HepG2 (cell line): ENCODE data around the gene CHD2. TPM values are rescaled to one million over a fixed set of nuclear protein-coding genes. Genes with fewer than 3 reads are reported as not detected.

Source experiments
- ATAC-seq: fragments of 200-7000 bp; cut with Tn5 transposase; 3 replicates; pipeline ENCODE4 v1.9.1; 2020; ENCODE audit warnings: mild to moderate bottlenecking, moderate library complexity
- BruUV-seq: library from RNA; stranded (reverse); fragments of 400-500 nt; replicated peaks from 2 replicates; lab custom pipeline; 2021; lab: Mats Ljungman, UMichigan
- CTCF ChIA-PET: fragments of 300-600 bp; formaldehyde crosslinking; extraction: SDS; loops from one replicate; lab custom pipeline; 2021; ENCODE audit warnings: low total read pairs, inconsistent platforms, low intra/inter-chr PET ratio; lab: Yijun Ruan, JAX
- POLR2A ChIA-PET: fragments of 350-600 bp; sonication (Branson Sonifier 250); formaldehyde crosslinking; loops from one replicate; lab custom pipeline; 2020; ENCODE audit warnings: antibody characterized with exemption, inconsistent platforms; lab: Yijun Ruan, JAX
- DNase-seq: peaks from one replicate; pipeline ENCODE4 v3.0.0-alpha.2; 2015; ENCODE audit warnings: low spot score
- FAIRE-seq: peaks from 3 replicates; lab custom pipeline; 2011; peaks lifted over from hg19 to GRCh38; lab: Jason Lieb, UNC
- H2AFZ ChIP-seq: one replicate; pipeline ENCODE4 v1.6.1; 2011; ENCODE audit warnings: low read length, inconsistent platforms
- H3K27ac ChIP-seq: fragments of 300-600 bp; 3 replicates; pipeline ENCODE4 v1.8.0; 2011; ENCODE audit warnings: mixed run types, mild to moderate bottlenecking, mixed read lengths, low read length, inconsistent platforms; ENCODE audit not compliant: insufficient read depth; ENCODE audit errors: extremely low read length
- H3K27me3 ChIP-seq, 2 experiments: fragments of 200-600 bp in 1 of 2; 2 replicates in 1 of 2; 3 replicates in 1 of 2; pipeline versions ENCODE4 v1.6.0 to v1.8.0; 2011; ENCODE audit warnings: low read length in 2 of 2, mild to moderate bottlenecking in 2 of 2, moderate library complexity in 2 of 2, inconsistent platforms in 1 of 2; ENCODE audit not compliant: insufficient read depth in 2 of 2, control insufficient read depth in 1 of 2
- H3K36me3 ChIP-seq, 2 experiments: fragments of 200-600 bp in 1 of 2; replicated peaks in 1 of 2; 2 replicates in 1 of 2; 3 replicates in 1 of 2; pipeline versions ENCODE4 v1.5.1 to v1.8.0; 2011; ENCODE audit warnings: low read length in 2 of 2, inconsistent platforms in 1 of 2; ENCODE audit not compliant: insufficient read depth in 2 of 2, control insufficient read depth in 1 of 2
- H3K4me1 ChIP-seq: 2 replicates; pipeline ENCODE4 v1.5.1; 2012; ENCODE audit warnings: low read length, inconsistent platforms; ENCODE audit not compliant: insufficient read depth
- H3K4me2 ChIP-seq: 2 replicates; pipeline ENCODE4 v1.6.0; 2011; ENCODE audit warnings: low read depth, low read length, inconsistent platforms
- H3K4me3 ChIP-seq, 3 experiments: fragments of 200-600 bp in 1 of 3; sonication (generic), shearing (Covaris generic) in 1 of 3; replicated peaks in 1 of 3; 2 replicates each; pipeline ENCODE4 v1.5.1; 2011 to 2016; ENCODE audit warnings: low read length in 3 of 3, inconsistent platforms in 2 of 3, low read depth in 2 of 3, mild to moderate bottlenecking in 2 of 3, control low read depth in 1 of 3, mixed read lengths in 1 of 3; ENCODE audit not compliant: insufficient read depth in 1 of 3
- H3K79me2 ChIP-seq: one replicate; pipeline ENCODE4 v1.6.1; 2011; ENCODE audit warnings: low read length, inconsistent platforms; ENCODE audit not compliant: insufficient read depth
- H3K9ac ChIP-seq: 2 replicates; pipeline ENCODE4 v1.6.0; 2011; ENCODE audit warnings: mild to moderate bottlenecking, low read depth, low read length, inconsistent platforms; ENCODE audit not compliant: insufficient read depth
- H3K9me3 ChIP-seq: 2 replicates; pipeline ENCODE4 v1.5.1; 2012; ENCODE audit warnings: mild to moderate bottlenecking, low read length
- H4K20me1 ChIP-seq: 2 replicates; pipeline ENCODE4 v1.6.0; 2011; ENCODE audit warnings: inconsistent platforms, mild to moderate bottlenecking, low read length, moderate library complexity; ENCODE audit not compliant: insufficient read depth
- AGO1 ChIP-seq: fragments of 200-400 bp; formaldehyde crosslinking; IDR thresholded peaks from 2 replicates; pipeline ENCODE4 v1.6.1; 2017; ENCODE audit warnings: mild to moderate bottlenecking, low read depth, low read length, moderate library complexity; ENCODE audit not compliant: poor library complexity, severe bottlenecking
- AGO2 ChIP-seq: fragments of 200-400 bp; formaldehyde crosslinking; optimal IDR thresholded peaks from 2 replicates; pipeline ENCODE3; 2017; ENCODE audit warnings: mild to moderate bottlenecking, low read depth, low read length, moderate library complexity
- ATRX ChIP-seq: sonication (generic); formaldehyde crosslinking; IDR thresholded peaks from 2 replicates; pipeline ENCODE4 v1.4.0; 2020; ENCODE audit warnings: missing genetic modification reagents, borderline replicate concordance
- ELF4 ChIP-seq: sonication (generic); formaldehyde crosslinking; IDR thresholded peaks from 2 replicates; pipeline ENCODE4 v1.5.0; 2020; ENCODE audit warnings: missing genetic modification reagents, mild to moderate bottlenecking, moderate library complexity, borderline replicate concordance
- FOXP4 ChIP-seq: sonication (generic); formaldehyde crosslinking; IDR thresholded peaks from 2 replicates; pipeline ENCODE4 v1.4.0; 2020; ENCODE audit warnings: missing genetic modification reagents
- GTF2F1 ChIP-seq: fragments of 150-350 bp; IDR thresholded peaks from 2 replicates; pipeline ENCODE4 v1.6.1; 2014; ENCODE audit warnings: low read length
- MAFK ChIP-seq, 2 experiments: IDR thresholded peaks in 1 of 2; conservative IDR thresholded peaks in 1 of 2; 2 replicates each; pipeline ENCODE4 v1.6.1; 2011; ENCODE audit warnings: improper control_type of control experiment in 2 of 2, low read length in 2 of 2
- POLR2A ChIP-seq, 2 experiments: IDR thresholded peaks; 2 replicates each; pipeline ENCODE4 v1.6.1; 2011; ENCODE audit warnings: low read depth in 2 of 2, low read length in 2 of 2, mild to moderate bottlenecking in 1 of 2, moderate library complexity in 1 of 2; ENCODE audit not compliant: insufficient read depth in 1 of 2
- POLR2G ChIP-seq: fragments of 200-400 bp; formaldehyde crosslinking; IDR thresholded peaks from 2 replicates; pipeline ENCODE4 v1.6.1; 2018; ENCODE audit warnings: mild to moderate bottlenecking, low read depth, low read length, moderate library complexity
- RBM22 ChIP-seq: fragments of 200-400 bp; formaldehyde crosslinking; optimal IDR thresholded peaks from 2 replicates; pipeline ENCODE3; 2017; ENCODE audit warnings: mild to moderate bottlenecking, low read length, moderate library complexity
- TBX3 ChIP-seq: fragments of 450-650 bp; IDR thresholded peaks from 2 replicates; pipeline ENCODE4 v1.6.1; 2017; ENCODE audit warnings: antibody characterized with exemption, mild to moderate bottlenecking, inconsistent platforms, borderline replicate concordance
- ZKSCAN5 ChIP-seq: sonication (generic); formaldehyde crosslinking; IDR thresholded peaks from 2 replicates; pipeline ENCODE4 v1.5.1; 2020; ENCODE audit warnings: mild to moderate bottlenecking, missing genetic modification reagents
- ZNF766 ChIP-seq: sonication (generic); formaldehyde crosslinking; IDR thresholded peaks from 2 replicates; pipeline ENCODE4 v1.5.0; 2020; ENCODE audit warnings: missing genetic modification reagents, borderline replicate concordance
- ZSCAN25 ChIP-seq: sonication (generic); formaldehyde crosslinking; IDR thresholded peaks from 2 replicates; pipeline ENCODE4 v1.8.0; 2022; ENCODE audit warnings: mild to moderate bottlenecking, missing genetic modification reagents
- whole genome bisulfite sequencing: methylation state at CpG from one replicate; pipeline ENCODE4 v1.1.6; 2017; ENCODE audit warnings: low lambda C conversion rate; 5-methylcytosine and 5-hydroxymethylcytosine counted together
- in situ Hi-C: cut with HindIII; loops from 2 replicates; pipeline ENCODE4 v1.10.0; 2017; ENCODE audit warnings: low pct_unique_long_range_greater_than_20kb; ENCODE audit not compliant: extremely low pct_ligation_motif_present
- intact Hi-C: fragments of 100-400 bp; cut with micrococcal nuclease; formaldehyde crosslinking; loops from one replicate; pipeline ENCODE4 v1.10.0; 2022; ENCODE audit not compliant: unreplicated experiment
- polyA plus RNA-seq, 8 experiments: library from polyadenylated mRNA; depleted of rRNA in 3 of 8; stranded (reverse) in 7 of 8; unstranded in 1 of 8; fragments of >200 nt; fragmentation: Illumina TruSeq in 4 of 8; extraction: Trizol in 4 of 8; gene quantifications; 2 replicates each; pipeline versions ENCODE4 v1.2.1 to v1.2.3, GENCODE V29; 2011 to 2016; ENCODE audit warnings: low read depth in 4 of 8, missing spikeins in 1 of 8, mixed read lengths in 1 of 8; ENCODE audit not compliant: insufficient read depth in 1 of 8
- total RNA-seq, 5 experiments: library from RNA; depleted of rRNA; stranded (reverse); fragments of >200 nt; fragmentation: Illumina TruSeq; extraction: Trizol; gene quantifications; 2 replicates each; pipeline ENCODE4 v1.2.3, GENCODE V29; 2016; ENCODE audit warnings: low read depth in 1 of 5

The CHD2 gene
- total and polyA plus RNA-seq, 2 of the 13 experiments (the other 11 are each of a cell fraction or from before 2014, with no cell fraction given): 54.0 to 54.1 TPM

DNA sequence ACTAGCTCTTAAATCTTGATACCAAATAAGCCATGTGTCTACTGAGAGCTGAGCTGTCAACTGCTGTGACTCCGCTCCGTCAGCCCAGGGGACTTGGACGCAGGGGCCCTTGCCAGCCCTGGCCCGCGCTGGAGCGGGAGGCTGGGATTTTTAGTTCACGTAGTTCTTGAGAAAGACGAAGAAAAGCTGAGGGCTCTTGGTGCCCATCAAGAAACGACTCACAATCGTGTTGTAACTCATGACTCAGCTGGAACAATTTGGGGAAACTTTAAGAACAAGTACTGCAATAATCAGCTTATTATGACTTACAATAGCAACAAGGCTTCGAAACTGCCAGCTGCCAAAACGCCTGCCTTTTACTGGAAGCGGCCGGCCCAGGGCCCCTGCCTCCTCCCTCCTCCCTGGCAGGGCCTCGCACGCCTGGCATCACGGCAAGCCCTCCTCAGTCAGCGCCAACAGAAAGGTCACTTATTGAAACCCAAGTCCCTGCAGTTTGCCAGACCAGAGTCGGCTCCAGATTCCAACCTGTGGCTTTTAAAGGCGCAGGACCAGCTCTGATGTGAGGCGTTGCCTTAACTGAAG, 128.6 kb downstream of the CHD2 start:
- Histone ChIP-seq H4K20me1 (peaks cover 18% of the 10 kb centered on the region; the same call in 1 of the 2 replicates), H3K27ac (no peak overlapping the region)
- POLR2A ChIA-PET: interaction anchor here (0.8 kb wide), 1 partner anchor 219 kb away, joined by 3 read pairs; no protein-coding TSS in a partner anchor
- peak; percentile 83 for TF ChIP-seq RBM22
- no peak for TF ChIP-seq ATRX
- no peak for TF ChIP-seq ZNF766 (CRISPR knock-in tag)
- TF ChIP-seq FOXP4 (CRISPR knock-in tag): no peak
- peak; percentile 61 for TF ChIP-seq POLR2G
- TF ChIP-seq GTF2F1: no peak
- peak; percentile 85 for TF ChIP-seq AGO2
- peak in 1 of 2 experiments; percentile 21; a peak in 1 of 4 replicates for TF ChIP-seq MAFK (conservative IDR thresholded peaks at IDR 0.05 in 1 of 2, IDR thresholded peaks at IDR 0.05 in 1 of 2; ENCODE audit: low read length in 2 of 2)
- peak; percentile 15 for TF ChIP-seq AGO1
- TF ChIP-seq ZKSCAN5 (CRISPR knock-in tag): no peak
- 0 out of 4 replicates have a peak, but pooled peaks of 1 of the 2 experiments have one; percentile 9 for TF ChIP-seq POLR2A (IDR thresholded peaks at IDR 0.05; ENCODE audit: insufficient read depth in 1 of 2, low read depth in 2 of 2, low read length in 2 of 2)
- no peak for TF ChIP-seq TBX3
- no peak for TF ChIP-seq ELF4
- no peak for TF ChIP-seq ZSCAN25 (CRISPR knock-in tag)
- TF ChIP-seq, all 625 proteins: peak for 6
- no peak for DNase-seq
- H3K9ac ChIP-seq: no peak overlapping the region
- in situ Hi-C loops: no loop called here
- no peaks in the 10 kb centered on the region for H3K79me2 ChIP-seq
- 0 out of 5 replicates have a peak, but pooled peaks cover 0 to 8% of the 10 kb centered on the region in 2 experiments for H3K27me3 ChIP-seq
- intact Hi-C loops: no loop called here
- H3K4me3 ChIP-seq: no peak overlapping the region
- CTCF ChIA-PET: no interaction called here
- peaks cover 16 to 32% of the 10 kb centered on the region in 2 experiments; a peak in 4 of 5 replicates for H3K36me3 ChIP-seq
- no peak overlapping the region for H3K4me2 ChIP-seq
- ATAC-seq: no peak
- no TSS peak for BruUV-seq
- H2AFZ ChIP-seq: no peak overlapping the region
- H3K4me1 ChIP-seq: peaks cover 19% of the 10 kb centered on the region
- 91% methylated on average over 20 of the region's 21 CpGs for WGBS
- FAIRE-seq: no peak
- H3K9me3 ChIP-seq: no peaks in the 10 kb centered on the region
